ENCODE results near the gene ASB10. TPM values are rescaled to one million over a fixed set of nuclear protein-coding genes. Genes with fewer than 3 reads are reported as not detected.

The ASB10 gene
- total RNA-seq, 4 donors from 2014 or later: not detected

- no peak overlapping the region for H3K27ac ChIP-seq
- peaks cover 0 to 4% (median 0%) of the 10 kb centered on the region in 3 donors for H3K4me1 ChIP-seq
- H3K9me3 ChIP-seq: no peaks in the 10 kb centered on the region
- intact Hi-C loops (cut with DNase I): no loop called here
- DNase-seq: no peak
- no peak for TF ChIP-seq POLR2A (IDR thresholded peaks at IDR 0.05)
- TF ChIP-seq CTCF (IDR thresholded peaks at IDR 0.05): no peak
- peaks cover 0 to 86% (median 1%) of the 10 kb centered on the region in 4 donors for H3K27me3 ChIP-seq
- WGBS, 2 donors: 50 to 57% methylated on average over 1 to 6 of the region's 23 CpGs
- H3K4me3 ChIP-seq: no peak overlapping the region
- no peaks in the 10 kb centered on the region for H3K36me3 ChIP-seq
These were observed 11.2 kb downstream of the ASB10 start for GRCh38 chr7:151175793-151176311.

GRCh38 chr7:151175047-151175792 is 11.8 kb downstream of the ASB10 start:
- Histone ChIP-seq H3K9me3 (no peaks in the 10 kb centered on the region), H3K27ac (no peak overlapping the region), H3K4me1 (peaks cover 0 to 4% (median 0%) of the 10 kb centered on the region in 3 donors), H3K4me3 (no peak overlapping the region), H3K27me3 (peaks cover 0 to 87% (median 1%) of the 10 kb centered on the region in 4 donors), H3K36me3 (no peaks in the 10 kb centered on the region)
- intact Hi-C loops (cut with DNase I): no loop called here
- WGBS, 2 donors: 80 to 83% methylated on average over 10 to 11 of the region's 16 CpGs
- TF ChIP-seq POLR2A (IDR thresholded peaks at IDR 0.05): no peak
- TF ChIP-seq CTCF (IDR thresholded peaks at IDR 0.05): no peak
- DNase-seq: no peak

- no peaks in the 10 kb centered on the region for H3K36me3 ChIP-seq
- DNase-seq: no peak
- no peaks in the 10 kb centered on the region for H3K9me3 ChIP-seq
- peaks cover 0 to 89% (median 1%) of the 10 kb centered on the region in 4 donors for H3K27me3 ChIP-seq
- no peak overlapping the region for H3K4me3 ChIP-seq
- TF ChIP-seq POLR2A (IDR thresholded peaks at IDR 0.05) (no peak), CTCF (IDR thresholded peaks at IDR 0.05) (no peak)
- WGBS, 2 donors: 67 to 70% methylated on average over 28 to 45 of the region's 77 CpGs
- H3K4me1 ChIP-seq: peaks cover 0 to 4% (median 0%) of the 10 kb centered on the region in 3 donors
- intact Hi-C loops (cut with DNase I): loop anchor here (5.0 kb wide), 1 partner anchor 52 kb away; no protein-coding TSS in a partner anchor
- H3K27ac ChIP-seq: no peak overlapping the region
These were observed 12.6 kb downstream of the ASB10 start for GRCh38 chr7:151174246-151175046.

GRCh38 chr7:151173386-151174245 is 13.4 kb downstream of the ASB10 start:
- DNase-seq: no peak
- H3K27me3 ChIP-seq: peaks cover 0 to 93% (median 1%) of the 10 kb centered on the region in 4 donors

More at GRCh38 chr7:151173386-151174245, 13.4 kb downstream of the ASB10 start:
- TF ChIP-seq CTCF (IDR thresholded peaks at IDR 0.05) (no peak), POLR2A (IDR thresholded peaks at IDR 0.05) (no peak)
- Histone ChIP-seq H3K4me1 (peaks cover 0 to 4% (median 0%) of the 10 kb centered on the region in 3 donors), H3K36me3 (no peaks in the 10 kb centered on the region), H3K4me3 (no peak overlapping the region), H3K9me3 (no peaks in the 10 kb centered on the region), H3K27ac (no peak overlapping the region)
- WGBS, 2 donors: 71 to 77% methylated on average over 25 to 38 of the region's 43 CpGs
- intact Hi-C loops (cut with DNase I): loop anchor here (5.0 kb wide), 1 partner anchor 51 kb away; no protein-coding TSS in a partner anchor

All from esophagus squamous epithelium (tissue), 5 donors.